ENCODE data around the gene DNAJC9.

Gene DNAJC9

GRCh38 chr10:73238990-73239566, 8.0 kb downstream of the DNAJC9 start:
- no peak for FAIRE-seq

DNA sequence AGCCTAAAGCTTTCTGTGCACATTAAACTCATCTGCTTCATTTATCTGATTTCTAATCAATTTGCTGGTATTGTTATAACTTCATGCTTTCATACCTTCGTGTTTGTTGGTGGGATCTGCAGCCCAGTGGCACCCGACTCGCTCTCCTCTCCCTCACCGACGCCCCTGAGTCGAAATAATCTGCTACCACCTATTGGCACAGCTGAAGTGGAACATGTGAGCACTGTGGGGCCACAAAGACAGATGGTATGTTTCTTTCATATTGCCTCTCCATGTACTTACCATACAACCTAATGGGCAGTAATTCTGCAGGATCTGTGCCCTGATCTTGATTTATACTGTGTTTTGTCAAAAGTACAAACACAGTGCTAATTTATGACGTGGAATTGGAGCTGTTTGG, 12.4 kb downstream of the DNAJC9 start:
- no peak for FAIRE-seq

- no peak for FAIRE-seq
Observed at GRCh38 chr10:73233883-73234282, 13.2 kb downstream of the DNAJC9 start.

- FAIRE-seq = no peak
Observed at GRCh38 chr10:73232887-73233286, 14.2 kb downstream of the DNAJC9 start.

DNA sequence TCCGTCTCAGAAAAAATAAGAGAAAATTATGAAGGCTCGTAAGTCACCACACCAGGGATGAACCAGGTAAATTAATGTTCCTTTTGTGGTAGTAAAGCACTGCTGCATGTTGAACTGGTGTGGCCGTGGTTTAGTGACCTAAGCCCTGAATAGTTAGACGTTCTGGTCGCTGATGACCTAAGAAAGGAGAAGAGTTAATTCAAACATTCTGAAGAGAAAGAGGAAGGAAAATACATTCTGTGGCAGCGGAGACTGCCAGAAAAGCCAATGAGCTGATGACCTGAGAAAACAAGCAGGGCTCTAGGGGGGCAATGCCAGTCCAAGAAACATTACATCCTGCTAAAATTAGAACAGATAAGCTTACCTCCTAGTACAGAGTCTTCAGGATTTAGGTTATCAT, 17.5 kb downstream of the DNAJC9 start:
- no peak for FAIRE-seq

DNA sequence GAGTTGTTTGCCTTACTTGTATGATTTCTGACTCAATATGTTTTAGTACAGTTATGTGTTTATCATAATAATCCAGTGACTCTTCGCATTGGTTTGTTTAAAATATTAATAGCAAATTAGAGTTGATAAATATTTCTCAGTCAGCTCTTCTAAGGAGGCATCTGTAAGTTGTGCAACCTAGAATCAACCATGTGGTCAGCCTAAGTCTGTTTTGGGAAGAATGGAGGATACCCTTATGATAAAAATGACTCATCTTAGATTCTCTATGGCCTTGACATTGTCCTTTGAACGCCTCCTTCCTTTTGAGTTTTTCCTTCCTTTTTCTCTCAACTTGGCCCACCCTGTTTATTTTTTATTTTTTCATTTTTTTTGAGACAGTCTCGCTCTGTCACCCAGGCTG, 18.8 kb downstream of the DNAJC9 start:
- no peak for FAIRE-seq

GRCh38 chr10:73226663-73227062, 20.4 kb downstream of the DNAJC9 start:
- no peak for FAIRE-seq

GRCh38 chr10:73225518-73225917, 21.5 kb downstream of the DNAJC9 start:
- FAIRE-seq = no peak

GRCh38 chr10:73220989-73221388, 26.1 kb downstream of the DNAJC9 start:
- no peak for FAIRE-seq

GRCh38 chr10:73219384-73219783, 27.7 kb downstream of the DNAJC9 start:
- FAIRE-seq = no peak

DNA sequence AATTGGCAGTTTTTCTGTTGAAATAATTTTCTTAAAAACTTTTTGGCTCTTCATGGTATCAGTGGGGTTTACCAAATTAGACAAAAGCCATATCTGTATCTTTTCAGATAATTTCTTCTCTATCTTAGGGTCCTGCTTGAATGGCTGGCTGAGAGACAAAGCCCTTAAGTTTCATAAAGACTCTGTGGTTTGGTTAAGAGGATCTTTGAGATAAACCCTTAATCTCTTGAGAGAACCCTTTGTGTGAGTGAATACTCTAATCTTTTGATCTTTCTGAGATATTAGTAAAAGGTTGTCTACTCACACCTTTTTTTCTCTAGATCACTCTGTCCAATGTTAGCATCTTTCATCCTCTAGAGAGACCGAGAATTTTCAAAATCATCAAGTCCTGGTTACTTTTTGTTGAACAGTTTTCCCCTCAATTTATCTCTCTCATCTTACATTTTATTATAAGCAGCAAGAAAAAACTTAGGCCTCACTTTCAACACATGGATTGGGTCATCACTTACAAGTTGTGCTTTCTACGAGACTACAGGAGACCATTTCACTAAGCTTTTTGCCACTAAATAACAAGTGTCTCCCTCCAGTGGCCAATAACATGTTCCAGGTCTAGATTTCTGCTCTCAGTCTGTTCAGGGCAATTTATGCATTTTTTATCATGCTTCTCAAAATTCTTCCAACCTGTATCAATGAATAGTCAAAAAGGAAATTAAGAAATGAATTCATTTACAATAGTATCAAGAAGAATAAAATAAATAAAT, 28.4 kb downstream of the DNAJC9 start:
- FAIRE-seq = no peak

DNA sequence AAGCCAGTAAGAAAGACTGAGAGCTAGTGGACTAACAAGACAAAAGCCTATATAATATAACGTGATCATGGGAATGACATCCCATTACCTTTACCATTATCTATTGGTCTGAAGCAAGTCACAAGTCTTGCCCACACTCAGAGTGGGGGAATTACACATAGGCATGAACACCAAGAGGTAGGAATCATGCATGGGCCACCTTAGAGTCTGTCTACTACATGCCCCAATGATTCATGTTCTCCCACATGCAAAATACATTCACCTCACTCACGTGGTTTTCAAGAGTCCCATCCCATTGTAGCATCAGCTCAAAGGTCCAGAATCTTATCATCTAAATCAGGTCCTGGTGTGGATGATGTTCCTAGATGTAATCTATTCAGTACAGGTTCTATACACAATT, 29.4 kb downstream of the DNAJC9 start:
- no peak for FAIRE-seq

GRCh38 chr10:73215749-73216148, 31.3 kb downstream of the DNAJC9 start:
- FAIRE-seq = no peak

DNA sequence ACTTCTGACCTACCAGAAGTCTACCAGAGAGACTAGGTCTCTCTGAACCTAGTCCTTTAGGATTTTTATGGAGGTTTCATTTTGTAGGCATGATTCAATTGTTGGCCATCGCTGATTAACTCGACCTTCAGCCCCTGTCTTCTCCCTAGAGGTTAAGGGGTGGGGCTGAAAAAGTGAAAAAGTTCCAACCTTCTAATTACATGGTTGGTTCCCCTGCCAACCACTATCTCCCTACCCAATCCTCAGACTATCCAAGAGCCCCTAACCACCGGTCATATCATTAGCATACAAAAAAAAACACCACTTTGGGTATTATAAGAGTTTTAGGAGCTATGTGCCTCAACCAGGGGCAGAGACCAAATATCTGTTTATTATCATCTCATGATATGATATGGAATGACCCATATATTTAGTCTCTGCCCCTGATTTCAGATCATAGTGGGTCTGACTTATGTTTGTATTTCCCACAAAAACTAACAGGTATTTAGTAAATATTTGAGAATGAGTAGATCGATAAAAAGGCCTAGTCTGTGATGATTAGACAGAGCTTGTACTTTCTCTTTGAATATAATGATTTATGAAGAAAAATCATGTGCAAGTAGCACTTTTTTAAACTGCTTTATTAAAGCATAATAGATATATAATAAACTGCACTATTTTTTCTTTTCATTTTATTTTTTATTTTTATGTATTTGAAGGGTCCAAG, 35.8 kb downstream of the DNAJC9 start:
- no peak for FAIRE-seq

GRCh38 chr10:73210395-73211105, 36.5 kb downstream of the DNAJC9 start:
- no peak for FAIRE-seq

- FAIRE-seq = no peak
Observed at GRCh38 chr10:73209705-73210104, 37.4 kb downstream of the DNAJC9 start.

GRCh38 chr10:73207883-73208282, 39.2 kb downstream of the DNAJC9 start:
- no peak for FAIRE-seq

GRCh38 chr10:73206385-73206784, 40.7 kb downstream of the DNAJC9 start:
- FAIRE-seq = no peak

DNA sequence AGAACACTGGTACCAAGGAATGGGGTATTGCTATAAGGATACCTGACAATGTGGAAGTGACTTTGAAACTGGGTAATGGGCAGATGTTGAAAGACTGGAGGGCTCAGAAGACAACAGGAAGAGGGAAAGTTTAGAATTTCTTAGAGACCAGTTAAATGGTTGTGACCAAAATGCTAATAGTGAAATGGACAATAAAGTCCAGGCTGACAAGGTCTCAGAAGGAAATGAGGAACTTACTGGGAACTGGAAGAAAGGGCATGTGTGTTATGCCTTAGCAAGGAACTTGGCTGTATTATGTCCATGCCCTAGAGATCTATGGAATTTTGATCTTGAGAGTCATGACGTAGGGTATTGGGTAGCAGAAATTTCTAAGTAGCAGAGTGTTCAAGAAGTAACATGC, 41.2 kb downstream of the DNAJC9 start:
- FAIRE-seq = no peak

GRCh38 chr10:73205081-73205480, 42.0 kb downstream of the DNAJC9 start:
- no peak for FAIRE-seq

All from endometrium (tissue), 2 donors.